ENCODE measurements around the gene CASP6. TPM values are rescaled to one million over a fixed set of nuclear protein-coding genes. Genes with fewer than 3 reads are reported as not detected.

Gene CASP6
- total RNA-seq, 4 donors from 2014 or later, result 10.8 to 24.2 (median 19.9) TPM

- intact Hi-C loops (cut with DNase I; ENCODE audit: low total_unique reads), result no loop called here
- no peak overlapping the region for H3K4me3 ChIP-seq (ENCODE audit: low read depth, poor library complexity, severe bottlenecking)
- TF ChIP-seq CTCF (IDR thresholded peaks at IDR 0.05), result no peak
- no peak for TF ChIP-seq POLR2A (IDR thresholded peaks at IDR 0.05)
- DNase-seq (ENCODE audit: low spot score in 2 of 2), result no peak
- 53 to 62% methylated on average over 6 of the region's 6 CpGs for WGBS, 2 donors
Observed at GRCh38 chr4:109728385-109728784, 25.1 kb upstream of the CASP6 start.

- TF ChIP-seq POLR2A (IDR thresholded peaks at IDR 0.05) (no peak), CTCF (IDR thresholded peaks at IDR 0.05) (no peak)
- WGBS, 2 donors, result 86 to 96% methylated on average over 2 of the region's 2 CpGs
- intact Hi-C loops (cut with DNase I; ENCODE audit: low total_unique reads), result no loop called here
- DNase-seq (ENCODE audit: low spot score in 2 of 2), result no peak
- no peak overlapping the region for H3K4me3 ChIP-seq (ENCODE audit: low read depth, poor library complexity, severe bottlenecking)
Observed at GRCh38 chr4:109723110-109723509, 19.9 kb upstream of the CASP6 start.

GRCh38 chr4:109722357-109722756, 19.1 kb upstream of the CASP6 start:
- intact Hi-C loops (cut with DNase I; ENCODE audit: low total_unique reads), result no loop called here
- no peak for TF ChIP-seq POLR2A (IDR thresholded peaks at IDR 0.05)
- TF ChIP-seq CTCF (IDR thresholded peaks at IDR 0.05), result no peak
- no peak overlapping the region for H3K4me3 ChIP-seq (ENCODE audit: low read depth, poor library complexity, severe bottlenecking)
- DNase-seq (ENCODE audit: low spot score in 2 of 2), result no peak

GRCh38 chr4:109721033-109721432, 17.8 kb upstream of the CASP6 start:
- intact Hi-C loops (cut with DNase I; ENCODE audit: low total_unique reads), result no loop called here
- 91 to 93% methylated on average over 7 of the region's 7 CpGs for WGBS, 2 donors
- H3K4me3 ChIP-seq (ENCODE audit: low read depth, poor library complexity, severe bottlenecking), result no peak overlapping the region
- no peak for TF ChIP-seq CTCF (IDR thresholded peaks at IDR 0.05)
- DNase-seq (ENCODE audit: low spot score in 2 of 2), result no peak

- intact Hi-C loops (cut with DNase I; ENCODE audit: low total_unique reads), result no loop called here
- 87 to 92% methylated on average over 4 of the region's 4 CpGs for WGBS, 2 donors
- TF ChIP-seq POLR2A (IDR thresholded peaks at IDR 0.05) (no peak), CTCF (IDR thresholded peaks at IDR 0.05) (no peak)
- no peak overlapping the region for H3K4me3 ChIP-seq (ENCODE audit: low read depth, poor library complexity, severe bottlenecking)
- no peak for DNase-seq (ENCODE audit: low spot score in 2 of 2)
Observed at GRCh38 chr4:109719604-109720003, 16.4 kb upstream of the CASP6 start.

- H3K4me3 ChIP-seq (ENCODE audit: low read depth, poor library complexity, severe bottlenecking), result no peak overlapping the region
- TF ChIP-seq POLR2A (IDR thresholded peaks at IDR 0.05) (no peak), CTCF (IDR thresholded peaks at IDR 0.05) (no peak)
- 95% methylated on average over 1 of the region's 1 CpG for WGBS, 2 donors
- intact Hi-C loops (cut with DNase I; ENCODE audit: low total_unique reads), result no loop called here
- no peak for DNase-seq (ENCODE audit: low spot score in 2 of 2)
Observed at GRCh38 chr4:109718759-109719158, 15.5 kb upstream of the CASP6 start.
